Liver (tissue), 9 donors: ENCODE results near the gene CLEC1A. TPM values are rescaled to one million over a fixed set of nuclear protein-coding genes. Genes with fewer than 3 reads are reported as not detected.

Source experiments
- DNase-seq: peaks from one replicate; pipeline ENCODE4 v3.0.0-alpha.2; 2017; ENCODE audit warnings: low spot score
- H3K27ac ChIP-seq, 2 donors: one replicate each; pipeline ENCODE4 v1.7.0; 2013; ENCODE audit warnings: inconsistent platforms in 2 of 2, low read length in 2 of 2, control low read depth in 1 of 2, low read depth in 1 of 2, mild to moderate bottlenecking in 1 of 2
- H3K27me3 ChIP-seq, 4 donors: one replicate each; pipeline versions ENCODE4 v1.6.1 to v1.7.0; 2013; ENCODE audit warnings: low read length in 3 of 4, inconsistent platforms in 1 of 4, mild to moderate bottlenecking in 1 of 4, moderate library complexity in 1 of 4; ENCODE audit not compliant: control insufficient read depth in 4 of 4, insufficient read depth in 4 of 4
- H3K36me3 ChIP-seq, 4 donors: one replicate each; pipeline versions ENCODE4 v1.6.1 to v1.7.0; 2013; ENCODE audit warnings: low read length in 3 of 4, mild to moderate bottlenecking in 3 of 4, low read depth in 1 of 4, moderate library complexity in 1 of 4; ENCODE audit not compliant: control insufficient read depth in 4 of 4, insufficient read depth in 3 of 4
- H3K4me1 ChIP-seq, 4 donors: one replicate each; pipeline versions ENCODE4 v1.6.1 to v1.7.0; 2013; ENCODE audit warnings: low read length in 3 of 4, mild to moderate bottlenecking in 3 of 4, moderate library complexity in 1 of 4; ENCODE audit not compliant: control insufficient read depth in 4 of 4, insufficient read depth in 4 of 4
- H3K4me3 ChIP-seq, 3 donors: one replicate each; pipeline versions ENCODE4 v1.6.1 to v1.7.0; 2013; ENCODE audit warnings: low read length in 3 of 3, control low read depth in 1 of 3, low read depth in 1 of 3, mild to moderate bottlenecking in 1 of 3
- H3K9ac ChIP-seq, 2 donors: one replicate each; pipeline ENCODE4 v1.7.0; 2013; ENCODE audit warnings: low read length in 2 of 2, mild to moderate bottlenecking in 2 of 2, moderate library complexity in 2 of 2, control low read depth in 1 of 2, low read depth in 1 of 2
- H3K9me3 ChIP-seq, 4 donors: one replicate each; pipeline versions ENCODE4 v1.6.1 to v1.7.0; 2013; ENCODE audit warnings: low read length in 3 of 4; ENCODE audit not compliant: control insufficient read depth in 4 of 4
- FOXA1 ChIP-seq: IDR thresholded peaks from 2 replicates; pipeline ENCODE4 v1.6.1; 2016; ENCODE audit warnings: antibody characterized with exemption
- GABPA ChIP-seq, 2 donors: IDR thresholded peaks in 1 of 2; conservative IDR thresholded peaks in 1 of 2; 2 replicates each; pipeline ENCODE4 v1.6.1; 2016; ENCODE audit warnings: antibody characterized with exemption in 2 of 2, mild to moderate bottlenecking in 1 of 2, moderate library complexity in 1 of 2
- HNF4G ChIP-seq: IDR thresholded peaks from 2 replicates; pipeline ENCODE4 v1.6.1; 2016; ENCODE audit warnings: antibody characterized with exemption
- JUND ChIP-seq, 2 donors: IDR thresholded peaks; 2 replicates each; pipeline ENCODE4 v1.6.1; 2016; ENCODE audit warnings: antibody characterized with exemption in 2 of 2
- NR2F2 ChIP-seq: IDR thresholded peaks from 2 replicates; pipeline ENCODE4 v1.6.1; 2016; ENCODE audit warnings: antibody characterized with exemption
- RAD21 ChIP-seq, 2 donors: IDR thresholded peaks; 2 replicates each; pipeline ENCODE4 v1.6.1; 2016; ENCODE audit warnings: antibody characterized with exemption in 2 of 2, mild to moderate bottlenecking in 2 of 2
- TAF1 ChIP-seq: conservative IDR thresholded peaks from 2 replicates; pipeline ENCODE4 v1.6.1; 2016; ENCODE audit warnings: antibody characterized with exemption, mild to moderate bottlenecking
- WGBS: extraction: QIAGEN DNeasy Blood & Tissue Kit; methylation state at CpG from one replicate; pipeline ENCODE4 v1.1.7; 2013; 5-methylcytosine and 5-hydroxymethylcytosine counted together
- polyA plus RNA-seq, 2 donors: library from polyadenylated mRNA; stranded (reverse) in 1 of 2; unstranded in 1 of 2; fragments of 200-250 nt in 1 of 2; fragments of >200 nt in 1 of 2; fragmentation: Nextera tagmentation in 1 of 2; extraction: Ambion mirVana in 1 of 2; gene quantifications; one replicate each; pipeline versions ENCODE4 v1.2.1 to v1.2.3, GENCODE V29; 2013 to 2015
- total RNA-seq, 2 donors: library from RNA; depleted of rRNA; stranded (reverse); fragments of >200 nt; gene quantifications; one replicate each; pipeline ENCODE4 v1.2.3, GENCODE V29; 2014
- TF ChIP-seq, protein P1 (sequence below): IDR thresholded peaks from 2 replicates; pipeline ENCODE4 v1.6.1; 2016; ENCODE audit warnings: antibody characterized with exemption
- TF ChIP-seq, protein P2 (sequence below): IDR thresholded peaks from 2 replicates; pipeline ENCODE4 v1.6.1; 2016; ENCODE audit warnings: antibody characterized with exemption
- TF ChIP-seq, protein P3 (sequence below): IDR thresholded peaks from 2 replicates; pipeline ENCODE4 v1.6.1; 2016; ENCODE audit warnings: antibody characterized with exemption, mild to moderate bottlenecking
- TF ChIP-seq, protein P4 (sequence below): fragments of 150-350 bp; IDR thresholded peaks from 2 replicates; pipeline ENCODE4 v1.5.1; 2017; ENCODE audit warnings: improper control_type of control experiment, low read depth, low read length; ENCODE audit not compliant: missing input control
- TF ChIP-seq, protein P5 (sequence below): IDR thresholded peaks from 2 replicates; pipeline ENCODE4 v1.6.1; 2016; ENCODE audit warnings: antibody characterized with exemption
- donor health status: healthy.
- donor health status: healthy.
- donor health status: healthy.
- donor health status: healthy.
- donor health status: healthy.

Gene CLEC1A
- total and polyA plus RNA-seq, 4 donors: 0.09 to 2.1 (median 1.1) TPM

DNA sequence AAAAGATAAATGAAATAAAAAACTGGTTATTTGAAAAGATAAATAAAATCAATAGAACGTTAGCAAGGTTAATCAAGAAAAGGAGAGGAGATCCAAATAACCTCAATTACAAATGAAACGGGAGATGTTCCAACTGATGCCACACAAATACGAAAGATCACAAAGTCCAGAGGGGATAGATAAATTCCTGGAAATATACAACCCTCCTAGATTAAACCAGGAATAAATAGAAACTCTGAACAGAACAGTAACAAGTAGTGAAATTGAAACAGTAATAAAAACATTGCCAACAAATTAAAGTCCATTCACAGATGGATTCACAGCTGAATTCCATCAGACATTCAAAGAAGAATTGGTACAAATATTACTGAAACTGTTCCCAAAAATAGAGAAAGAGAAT is 12.4 kb downstream of the CLEC1A start (continued):
- TF ChIP-seq, protein P1, sequence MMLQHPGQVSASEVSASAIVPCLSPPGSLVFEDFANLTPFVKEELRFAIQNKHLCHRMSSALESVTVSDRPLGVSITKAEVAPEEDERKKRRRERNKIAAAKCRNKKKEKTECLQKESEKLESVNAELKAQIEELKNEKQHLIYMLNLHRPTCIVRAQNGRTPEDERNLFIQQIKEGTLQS: no peak

DNA sequence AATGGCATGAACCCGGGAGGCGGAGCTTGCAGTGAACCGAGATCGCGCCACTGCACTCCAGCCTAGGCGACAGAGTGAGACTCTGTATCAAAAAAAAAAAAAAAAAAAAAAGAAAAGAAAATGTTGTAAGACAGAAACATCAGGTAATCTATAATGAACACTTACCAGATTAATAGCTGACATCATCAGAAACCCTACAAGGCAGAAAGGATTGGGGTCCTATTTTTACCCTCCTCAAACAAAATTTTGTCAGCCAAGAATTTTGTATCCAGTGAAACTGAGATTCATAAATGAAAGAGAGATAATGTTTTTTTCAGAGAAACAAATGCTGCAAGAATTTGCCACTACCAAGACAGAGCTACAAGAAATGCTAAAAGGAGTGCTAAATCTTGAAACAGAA is 14.1 kb downstream of the CLEC1A start:
- TF ChIP-seq, protein P2, sequence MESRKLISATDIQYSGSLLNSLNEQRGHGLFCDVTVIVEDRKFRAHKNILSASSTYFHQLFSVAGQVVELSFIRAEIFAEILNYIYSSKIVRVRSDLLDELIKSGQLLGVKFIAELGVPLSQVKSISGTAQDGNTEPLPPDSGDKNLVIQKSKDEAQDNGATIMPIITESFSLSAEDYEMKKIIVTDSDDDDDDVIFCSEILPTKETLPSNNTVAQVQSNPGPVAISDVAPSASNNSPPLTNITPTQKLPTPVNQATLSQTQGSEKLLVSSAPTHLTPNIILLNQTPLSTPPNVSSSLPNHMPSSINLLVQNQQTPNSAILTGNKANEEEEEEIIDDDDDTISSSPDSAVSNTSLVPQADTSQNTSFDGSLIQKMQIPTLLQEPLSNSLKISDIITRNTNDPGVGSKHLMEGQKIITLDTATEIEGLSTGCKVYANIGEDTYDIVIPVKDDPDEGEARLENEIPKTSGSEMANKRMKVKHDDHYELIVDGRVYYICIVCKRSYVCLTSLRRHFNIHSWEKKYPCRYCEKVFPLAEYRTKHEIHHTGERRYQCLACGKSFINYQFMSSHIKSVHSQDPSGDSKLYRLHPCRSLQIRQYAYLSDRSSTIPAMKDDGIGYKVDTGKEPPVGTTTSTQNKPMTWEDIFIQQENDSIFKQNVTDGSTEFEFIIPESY: no peak
- no peak for TF ChIP-seq JUND (IDR thresholded peaks at IDR 0.05)
- TF ChIP-seq, protein P3, sequence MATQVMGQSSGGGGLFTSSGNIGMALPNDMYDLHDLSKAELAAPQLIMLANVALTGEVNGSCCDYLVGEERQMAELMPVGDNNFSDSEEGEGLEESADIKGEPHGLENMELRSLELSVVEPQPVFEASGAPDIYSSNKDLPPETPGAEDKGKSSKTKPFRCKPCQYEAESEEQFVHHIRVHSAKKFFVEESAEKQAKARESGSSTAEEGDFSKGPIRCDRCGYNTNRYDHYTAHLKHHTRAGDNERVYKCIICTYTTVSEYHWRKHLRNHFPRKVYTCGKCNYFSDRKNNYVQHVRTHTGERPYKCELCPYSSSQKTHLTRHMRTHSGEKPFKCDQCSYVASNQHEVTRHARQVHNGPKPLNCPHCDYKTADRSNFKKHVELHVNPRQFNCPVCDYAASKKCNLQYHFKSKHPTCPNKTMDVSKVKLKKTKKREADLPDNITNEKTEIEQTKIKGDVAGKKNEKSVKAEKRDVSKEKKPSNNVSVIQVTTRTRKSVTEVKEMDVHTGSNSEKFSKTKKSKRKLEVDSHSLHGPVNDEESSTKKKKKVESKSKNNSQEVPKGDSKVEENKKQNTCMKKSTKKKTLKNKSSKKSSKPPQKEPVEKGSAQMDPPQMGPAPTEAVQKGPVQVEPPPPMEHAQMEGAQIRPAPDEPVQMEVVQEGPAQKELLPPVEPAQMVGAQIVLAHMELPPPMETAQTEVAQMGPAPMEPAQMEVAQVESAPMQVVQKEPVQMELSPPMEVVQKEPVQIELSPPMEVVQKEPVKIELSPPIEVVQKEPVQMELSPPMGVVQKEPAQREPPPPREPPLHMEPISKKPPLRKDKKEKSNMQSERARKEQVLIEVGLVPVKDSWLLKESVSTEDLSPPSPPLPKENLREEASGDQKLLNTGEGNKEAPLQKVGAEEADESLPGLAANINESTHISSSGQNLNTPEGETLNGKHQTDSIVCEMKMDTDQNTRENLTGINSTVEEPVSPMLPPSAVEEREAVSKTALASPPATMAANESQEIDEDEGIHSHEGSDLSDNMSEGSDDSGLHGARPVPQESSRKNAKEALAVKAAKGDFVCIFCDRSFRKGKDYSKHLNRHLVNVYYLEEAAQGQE: no peak
- no peak for TF ChIP-seq RAD21 (IDR thresholded peaks at IDR 0.05)
- no peak for TF ChIP-seq NR2F2
- TF ChIP-seq, protein P4, sequence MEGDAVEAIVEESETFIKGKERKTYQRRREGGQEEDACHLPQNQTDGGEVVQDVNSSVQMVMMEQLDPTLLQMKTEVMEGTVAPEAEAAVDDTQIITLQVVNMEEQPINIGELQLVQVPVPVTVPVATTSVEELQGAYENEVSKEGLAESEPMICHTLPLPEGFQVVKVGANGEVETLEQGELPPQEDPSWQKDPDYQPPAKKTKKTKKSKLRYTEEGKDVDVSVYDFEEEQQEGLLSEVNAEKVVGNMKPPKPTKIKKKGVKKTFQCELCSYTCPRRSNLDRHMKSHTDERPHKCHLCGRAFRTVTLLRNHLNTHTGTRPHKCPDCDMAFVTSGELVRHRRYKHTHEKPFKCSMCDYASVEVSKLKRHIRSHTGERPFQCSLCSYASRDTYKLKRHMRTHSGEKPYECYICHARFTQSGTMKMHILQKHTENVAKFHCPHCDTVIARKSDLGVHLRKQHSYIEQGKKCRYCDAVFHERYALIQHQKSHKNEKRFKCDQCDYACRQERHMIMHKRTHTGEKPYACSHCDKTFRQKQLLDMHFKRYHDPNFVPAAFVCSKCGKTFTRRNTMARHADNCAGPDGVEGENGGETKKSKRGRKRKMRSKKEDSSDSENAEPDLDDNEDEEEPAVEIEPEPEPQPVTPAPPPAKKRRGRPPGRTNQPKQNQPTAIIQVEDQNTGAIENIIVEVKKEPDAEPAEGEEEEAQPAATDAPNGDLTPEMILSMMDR: no peak
- TF ChIP-seq, protein P5, sequence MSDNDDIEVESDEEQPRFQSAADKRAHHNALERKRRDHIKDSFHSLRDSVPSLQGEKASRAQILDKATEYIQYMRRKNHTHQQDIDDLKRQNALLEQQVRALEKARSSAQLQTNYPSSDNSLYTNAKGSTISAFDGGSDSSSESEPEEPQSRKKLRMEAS: no peak
- no peak for TF ChIP-seq TAF1
- no peak for TF ChIP-seq GABPA (IDR thresholded peaks at IDR 0.05 in 1 of 2, conservative IDR thresholded peaks at IDR 0.05 in 1 of 2)
- TF ChIP-seq FOXA1: no peak
- no peak for TF ChIP-seq HNF4G
- H3K4me3 ChIP-seq: no peak overlapping the region
- no peak overlapping the region for H3K9ac ChIP-seq
- no peaks in the 10 kb centered on the region for H3K9me3 ChIP-seq
- no peak overlapping the region for H3K27ac ChIP-seq
- 82% methylated on average over 6 of the region's 6 CpGs for WGBS
- no peaks in the 10 kb centered on the region for H3K27me3 ChIP-seq
- H3K4me1 ChIP-seq: peaks cover 4 to 16% (median 10%) of the 10 kb centered on the region in 4 donors
- DNase-seq: no peak
- H3K36me3 ChIP-seq: no peaks in the 10 kb centered on the region
